ENCODE results near the gene RIMBP2. TPM values are rescaled to one million over a fixed set of nuclear protein-coding genes. Genes with fewer than 3 reads are reported as not detected.

The RIMBP2 gene
- total and polyA plus RNA-seq, 2 experiments from 2014 or later: 0.31 to 0.37 TPM

- TF ChIP-seq ETS1 (IDR thresholded peaks at IDR 0.05) (no peak), EZH2 (IDR thresholded peaks at IDR 0.05; ENCODE audit: low read depth, unreplicated experiment) (no peak), ZNF462 (CRISPR knock-in tag; IDR thresholded peaks at IDR 0.05) (no peak), CREB1 (CRISPR knock-in tag; IDR thresholded peaks at IDR 0.05; ENCODE audit: low read depth) (no peak)
These were observed 227.8 kb downstream of the RIMBP2 start (continued) for GRCh38 chr12:130488358-130488710.

GRCh38 chr12:130487636-130488357 lies 228.3 kb downstream of the RIMBP2 start:
- H3K4me1 ChIP-seq (ENCODE audit: insufficient read depth): no peaks in the 10 kb centered on the region
- no peaks in the 10 kb centered on the region for H3F3A ChIP-seq (replicated peaks; ENCODE audit: low read depth)
- peaks cover 4% of the 10 kb centered on the region for H3K27me3 Mint-ChIP-seq (ENCODE audit: insufficient read depth, low read depth, poor library complexity)
- H3K36me3 Mint-ChIP-seq (ENCODE audit: low read depth): peaks cover 25% of the 10 kb centered on the region; the same call in 2 of the 3 replicates
- H3K27ac ChIP-seq (ENCODE audit: low read depth): no peak overlapping the region
- H2AFZ ChIP-seq: no peak overlapping the region
- no peak for DNase-seq (ENCODE audit: low spot score)
- no peaks in the 10 kb centered on the region for H3K36me3 ChIP-seq (ENCODE audit: insufficient read depth)
- no peaks in the 10 kb centered on the region for H3K27me3 ChIP-seq (ENCODE audit: insufficient read depth)
- no peak for ATAC-seq
- H3K79me2 ChIP-seq (replicated peaks; ENCODE audit: insufficient read depth): no peaks in the 10 kb centered on the region
- no peak for TF ChIP-seq NANOG (IDR thresholded peaks at IDR 0.05; ENCODE audit: borderline replicate concordance)
- no peak overlapping the region for H3K4me3 Mint-ChIP-seq
- H3K4me1 Mint-ChIP-seq: no peaks in the 10 kb centered on the region; the same call in 2 of the 3 replicates
- H4K20me1 ChIP-seq (replicated peaks; ENCODE audit: insufficient read depth): no peaks in the 10 kb centered on the region
- H3K4me2 ChIP-seq: no peak overlapping the region
- peaks cover 90% of the 10 kb centered on the region for H3K9me3 Mint-ChIP-seq
- no peak overlapping the region for H3K4me3 ChIP-seq
- no peaks in the 10 kb centered on the region for H3K9me2 ChIP-seq (ENCODE audit: insufficient read depth)
- no peak overlapping the region for H3K27ac Mint-ChIP-seq
